Thoracic aorta (tissue), 2 donors: ENCODE data around the gene SQOR. TPM values are rescaled to one million over a fixed set of nuclear protein-coding genes. Genes with fewer than 3 reads are reported as not detected.

Experiments
- ATAC-seq: fragments of 150-250 bp; one replicate; pipeline ENCODE4 v1.8.0; 2017; ENCODE audit warnings: low read depth; ENCODE audit not compliant: insufficient number of reproducible peaks, low FRiP score
- DNase-seq: peaks from one replicate; pipeline ENCODE4 v3.0.0-alpha.2; 2020; ENCODE audit warnings: low spot score
- H3K27ac ChIP-seq, 2 donors: fragments of 200-600 bp; sonication (generic); 1 replicate in 1 of 2; 2 replicates in 1 of 2; pipeline ENCODE4 v1.5.1; 2016; ENCODE audit warnings: mild to moderate bottlenecking in 2 of 2, moderate library complexity in 2 of 2
- H3K27me3 ChIP-seq: fragments of 200-600 bp; sonication (generic); replicated peaks from 2 replicates; pipeline ENCODE4 v1.6.0; 2016; ENCODE audit warnings: mild to moderate bottlenecking; ENCODE audit not compliant: insufficient read depth
- H3K36me3 ChIP-seq: fragments of 200-600 bp; sonication (generic); one replicate; pipeline ENCODE4 v1.5.1; 2016
- H3K4me1 ChIP-seq, 2 donors: fragments of 200-600 bp; sonication (generic); 1 replicate in 1 of 2; 2 replicates in 1 of 2; pipeline versions ENCODE4 v1.5.1 to v1.6.0; 2016; ENCODE audit warnings: low read depth in 2 of 2, mild to moderate bottlenecking in 1 of 2; ENCODE audit not compliant: control insufficient read depth in 1 of 2
- H3K4me3 ChIP-seq: fragments of 200-600 bp; sonication (generic); 2 replicates; pipeline ENCODE4 v1.5.1; 2016; ENCODE audit warnings: mild to moderate bottlenecking
- H3K9me3 ChIP-seq: fragments of 200-600 bp; sonication (generic); 2 replicates; pipeline ENCODE4 v1.5.1; 2016
- CTCF ChIP-seq: fragments of 200-600 bp; sonication (generic); IDR thresholded peaks from one replicate; pipeline ENCODE4 v1.5.1; 2019; ENCODE audit warnings: antibody characterized with exemption
- total RNA-seq, 2 donors: library from RNA; depleted of rRNA; stranded (reverse); fragments of >200 nt; gene quantifications; one replicate each; pipeline versions ENCODE4 v1.1.0 to v1.2.3, GENCODE V29; 2016

SQOR gene
- total RNA-seq, 2 donors from 2014 or later, result 57.0 to 65.1 TPM

- Histone ChIP-seq H3K27me3 (no peaks in the 10 kb centered on the region), H3K27ac (no peak overlapping the region), H3K4me1 (no peaks in the 10 kb centered on the region), H3K9me3 (no peaks in the 10 kb centered on the region), H3K36me3 (peaks cover 53% of the 10 kb centered on the region), H3K4me3 (no peak overlapping the region)
- no peak for ATAC-seq
- no peak for DNase-seq
- no peak for TF ChIP-seq CTCF
These were observed 55.9 kb downstream of the SQOR start for GRCh38 chr15:45690581-45691260.

- Histone ChIP-seq H3K36me3 (no peaks in the 10 kb centered on the region), H3K27ac (no peak overlapping the region), H3K27me3 (no peaks in the 10 kb centered on the region), H3K4me1 (peaks cover 0 to 9% of the 10 kb centered on the region in 2 donors), H3K4me3 (no peak overlapping the region), H3K9me3 (no peaks in the 10 kb centered on the region)
- DNase-seq (no peak), ATAC-seq (no peak)
- no peak for TF ChIP-seq CTCF
These were observed 66.3 kb downstream of the SQOR start for GRCh38 chr15:45701108-45701507.

- Histone ChIP-seq H3K27ac (no peak overlapping the region), H3K36me3 (no peaks in the 10 kb centered on the region), H3K4me1 (peaks cover 0 to 9% of the 10 kb centered on the region in 2 donors), H3K4me3 (no peak overlapping the region), H3K9me3 (no peaks in the 10 kb centered on the region), H3K27me3 (no peaks in the 10 kb centered on the region)
- no peak for TF ChIP-seq CTCF
- DNase-seq (no peak), ATAC-seq (no peak)
These were observed 67.2 kb downstream of the SQOR start for GRCh38 chr15:45702041-45702440.

GRCh38 chr15:45703670-45704328 is 69.0 kb downstream of the SQOR start:
- no peaks in the 10 kb centered on the region for H3K9me3 ChIP-seq
- H3K27me3 ChIP-seq, result no peaks in the 10 kb centered on the region
- peaks cover 0 to 9% of the 10 kb centered on the region in 2 donors for H3K4me1 ChIP-seq
- H3K27ac ChIP-seq, result no peak overlapping the region
- TF ChIP-seq CTCF, result no peak
- no peak for ATAC-seq
- peak overlapping the region; percentile 71 for H3K4me3 ChIP-seq
- H3K36me3 ChIP-seq, result no peaks in the 10 kb centered on the region
- no peak for DNase-seq

GRCh38 chr15:45704329-45705249 is 69.8 kb downstream of the SQOR start:
- no peaks in the 10 kb centered on the region for H3K9me3 ChIP-seq
- H3K36me3 ChIP-seq, result no peaks in the 10 kb centered on the region
- H3K27me3 ChIP-seq, result no peaks in the 10 kb centered on the region
- ATAC-seq (no peak), DNase-seq (no peak)
- no peak for TF ChIP-seq CTCF
- H3K27ac ChIP-seq, result no peak overlapping the region
- H3K4me3 ChIP-seq, result peak overlapping the region; percentile 71
- peaks cover 0 to 9% of the 10 kb centered on the region in 2 donors for H3K4me1 ChIP-seq
